Liver (tissue), 9 donors: ENCODE measurements around the gene ABCA1. TPM values are rescaled to one million over a fixed set of nuclear protein-coding genes. Genes with fewer than 3 reads are reported as not detected.
"Not testable (repeated sequence)": the region's sequence is repeated elsewhere in the genome, so short reads cannot be mapped to it uniquely, and the experiment has no call there.

ENCODE experiments used
- DNase-seq: peaks from one replicate; pipeline ENCODE4 v3.0.0-alpha.2; 2017; ENCODE audit warnings: low spot score
- H3K27ac ChIP-seq, 2 donors: one replicate each; pipeline ENCODE4 v1.7.0; 2013; ENCODE audit warnings: inconsistent platforms in 2 of 2, low read length in 2 of 2, control low read depth in 1 of 2, low read depth in 1 of 2, mild to moderate bottlenecking in 1 of 2
- H3K27me3 ChIP-seq, 4 donors: one replicate each; pipeline versions ENCODE4 v1.6.1 to v1.7.0; 2013; ENCODE audit warnings: low read length in 3 of 4, inconsistent platforms in 1 of 4, mild to moderate bottlenecking in 1 of 4, moderate library complexity in 1 of 4; ENCODE audit not compliant: control insufficient read depth in 4 of 4, insufficient read depth in 4 of 4
- H3K36me3 ChIP-seq, 4 donors: one replicate each; pipeline versions ENCODE4 v1.6.1 to v1.7.0; 2013; ENCODE audit warnings: low read length in 3 of 4, mild to moderate bottlenecking in 3 of 4, low read depth in 1 of 4, moderate library complexity in 1 of 4; ENCODE audit not compliant: control insufficient read depth in 4 of 4, insufficient read depth in 3 of 4
- H3K4me1 ChIP-seq, 4 donors: one replicate each; pipeline versions ENCODE4 v1.6.1 to v1.7.0; 2013; ENCODE audit warnings: low read length in 3 of 4, mild to moderate bottlenecking in 3 of 4, moderate library complexity in 1 of 4; ENCODE audit not compliant: control insufficient read depth in 4 of 4, insufficient read depth in 4 of 4
- H3K4me3 ChIP-seq, 3 donors: one replicate each; pipeline versions ENCODE4 v1.6.1 to v1.7.0; 2013; ENCODE audit warnings: low read length in 3 of 3, control low read depth in 1 of 3, low read depth in 1 of 3, mild to moderate bottlenecking in 1 of 3
- H3K9ac ChIP-seq, 2 donors: one replicate each; pipeline ENCODE4 v1.7.0; 2013; ENCODE audit warnings: low read length in 2 of 2, mild to moderate bottlenecking in 2 of 2, moderate library complexity in 2 of 2, control low read depth in 1 of 2, low read depth in 1 of 2
- H3K9me3 ChIP-seq, 4 donors: one replicate each; pipeline versions ENCODE4 v1.6.1 to v1.7.0; 2013; ENCODE audit warnings: low read length in 3 of 4; ENCODE audit not compliant: control insufficient read depth in 4 of 4
- EGR1 ChIP-seq, 2 donors: IDR thresholded peaks; 2 replicates each; pipeline ENCODE4 v1.6.1; 2016 to 2018; ENCODE audit warnings: antibody characterized with exemption in 2 of 2, low read depth in 2 of 2
- FOXA2 ChIP-seq: IDR thresholded peaks from 2 replicates; pipeline ENCODE4 v1.6.1; 2016; ENCODE audit warnings: antibody characterized with exemption
- GABPA ChIP-seq, 2 donors: IDR thresholded peaks in 1 of 2; conservative IDR thresholded peaks in 1 of 2; 2 replicates each; pipeline ENCODE4 v1.6.1; 2016; ENCODE audit warnings: antibody characterized with exemption in 2 of 2, mild to moderate bottlenecking in 1 of 2, moderate library complexity in 1 of 2
- HNF4G ChIP-seq: IDR thresholded peaks from 2 replicates; pipeline ENCODE4 v1.6.1; 2016; ENCODE audit warnings: antibody characterized with exemption
- JUND ChIP-seq, 2 donors: IDR thresholded peaks; 2 replicates each; pipeline ENCODE4 v1.6.1; 2016; ENCODE audit warnings: antibody characterized with exemption in 2 of 2
- NR2F2 ChIP-seq: IDR thresholded peaks from 2 replicates; pipeline ENCODE4 v1.6.1; 2016; ENCODE audit warnings: antibody characterized with exemption
- RAD21 ChIP-seq, 2 donors: IDR thresholded peaks; 2 replicates each; pipeline ENCODE4 v1.6.1; 2016; ENCODE audit warnings: antibody characterized with exemption in 2 of 2, mild to moderate bottlenecking in 2 of 2
- RXRA ChIP-seq, 2 donors: IDR thresholded peaks; 2 replicates each; pipeline ENCODE4 v1.6.1; 2017 to 2018; ENCODE audit warnings: antibody characterized with exemption in 2 of 2, mild to moderate bottlenecking in 1 of 2
- YY1 ChIP-seq: IDR thresholded peaks from 2 replicates; pipeline ENCODE4 v1.6.1; 2016; ENCODE audit warnings: antibody characterized with exemption, mild to moderate bottlenecking
- WGBS: extraction: QIAGEN DNeasy Blood & Tissue Kit; methylation state at CpG from one replicate; pipeline ENCODE4 v1.1.7; 2013; 5-methylcytosine and 5-hydroxymethylcytosine counted together
- polyA plus RNA-seq, 2 donors: library from polyadenylated mRNA; stranded (reverse) in 1 of 2; unstranded in 1 of 2; fragments of 200-250 nt in 1 of 2; fragments of >200 nt in 1 of 2; fragmentation: Nextera tagmentation in 1 of 2; extraction: Ambion mirVana in 1 of 2; gene quantifications; one replicate each; pipeline versions ENCODE4 v1.2.1 to v1.2.3, GENCODE V29; 2013 to 2015
- total RNA-seq, 2 donors: library from RNA; depleted of rRNA; stranded (reverse); fragments of >200 nt; gene quantifications; one replicate each; pipeline ENCODE4 v1.2.3, GENCODE V29; 2014
- TF ChIP-seq, protein P1 (sequence below): IDR thresholded peaks from 2 replicates; pipeline ENCODE4 v1.6.1; 2016; ENCODE audit warnings: antibody characterized with exemption
- TF ChIP-seq, protein P2 (sequence below): IDR thresholded peaks from 2 replicates; pipeline ENCODE4 v1.6.1; 2016; ENCODE audit warnings: antibody characterized with exemption
- TF ChIP-seq, protein P3 (sequence below): IDR thresholded peaks from 2 replicates; pipeline ENCODE4 v1.6.1; 2016; ENCODE audit warnings: antibody characterized with exemption
- TF ChIP-seq, protein P4 (sequence below): IDR thresholded peaks from 2 replicates; pipeline ENCODE4 v1.6.1; 2016; ENCODE audit warnings: antibody characterized with exemption, mild to moderate bottlenecking
- donor health status: healthy.
- donor health status: healthy.
- donor health status: healthy.
- donor health status: healthy.
- donor health status: healthy.

The ABCA1 gene
- total and polyA plus RNA-seq, 4 donors: 15.4 to 223 (median 62.9) TPM

DNA sequence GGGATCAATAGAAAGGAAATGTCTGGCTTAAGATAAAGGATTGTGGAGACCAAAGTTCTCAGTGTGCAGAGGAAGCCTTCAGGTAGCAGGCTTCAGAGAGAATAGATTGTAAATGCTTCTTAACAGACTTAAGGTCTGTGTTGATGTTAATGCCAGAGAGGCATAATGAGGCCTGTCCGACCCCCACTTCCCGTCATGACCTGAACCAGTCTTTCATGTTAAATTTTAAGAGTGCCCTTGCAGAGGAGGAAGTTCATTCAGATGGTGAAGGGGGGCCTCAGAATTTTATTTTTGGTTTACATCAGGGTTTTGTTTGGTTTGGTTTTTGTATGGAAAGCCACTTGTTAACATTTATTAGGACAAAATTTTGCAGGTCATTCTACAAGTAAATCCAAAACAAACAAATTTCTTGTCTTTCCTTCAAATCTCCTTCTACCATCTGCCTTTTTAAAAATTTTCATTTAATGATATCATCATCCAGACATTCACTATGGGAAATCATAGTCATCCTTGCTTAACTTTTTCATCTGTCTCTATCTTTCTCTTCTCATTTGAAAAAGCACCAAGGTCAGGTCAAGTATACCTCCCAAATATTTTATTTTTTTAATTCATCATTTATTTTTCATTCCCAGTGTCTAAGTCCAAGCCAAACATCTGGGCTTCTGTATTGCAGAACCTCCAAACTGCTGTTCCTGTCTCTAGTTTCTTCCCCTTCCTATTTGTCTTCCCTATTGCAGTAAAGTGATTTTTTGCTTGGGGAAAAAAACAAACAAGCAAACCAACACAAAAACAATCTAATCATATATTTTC is 6.9 kb upstream of the ABCA1 start (continued):
- TF ChIP-seq GABPA (IDR thresholded peaks at IDR 0.05 in 1 of 2, conservative IDR thresholded peaks at IDR 0.05 in 1 of 2) (no peak), FOXA2 (no peak), YY1 (no peak)
- TF ChIP-seq, protein P1, sequence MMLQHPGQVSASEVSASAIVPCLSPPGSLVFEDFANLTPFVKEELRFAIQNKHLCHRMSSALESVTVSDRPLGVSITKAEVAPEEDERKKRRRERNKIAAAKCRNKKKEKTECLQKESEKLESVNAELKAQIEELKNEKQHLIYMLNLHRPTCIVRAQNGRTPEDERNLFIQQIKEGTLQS: no peak
- TF ChIP-seq, protein P2, sequence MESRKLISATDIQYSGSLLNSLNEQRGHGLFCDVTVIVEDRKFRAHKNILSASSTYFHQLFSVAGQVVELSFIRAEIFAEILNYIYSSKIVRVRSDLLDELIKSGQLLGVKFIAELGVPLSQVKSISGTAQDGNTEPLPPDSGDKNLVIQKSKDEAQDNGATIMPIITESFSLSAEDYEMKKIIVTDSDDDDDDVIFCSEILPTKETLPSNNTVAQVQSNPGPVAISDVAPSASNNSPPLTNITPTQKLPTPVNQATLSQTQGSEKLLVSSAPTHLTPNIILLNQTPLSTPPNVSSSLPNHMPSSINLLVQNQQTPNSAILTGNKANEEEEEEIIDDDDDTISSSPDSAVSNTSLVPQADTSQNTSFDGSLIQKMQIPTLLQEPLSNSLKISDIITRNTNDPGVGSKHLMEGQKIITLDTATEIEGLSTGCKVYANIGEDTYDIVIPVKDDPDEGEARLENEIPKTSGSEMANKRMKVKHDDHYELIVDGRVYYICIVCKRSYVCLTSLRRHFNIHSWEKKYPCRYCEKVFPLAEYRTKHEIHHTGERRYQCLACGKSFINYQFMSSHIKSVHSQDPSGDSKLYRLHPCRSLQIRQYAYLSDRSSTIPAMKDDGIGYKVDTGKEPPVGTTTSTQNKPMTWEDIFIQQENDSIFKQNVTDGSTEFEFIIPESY: no peak

DNA sequence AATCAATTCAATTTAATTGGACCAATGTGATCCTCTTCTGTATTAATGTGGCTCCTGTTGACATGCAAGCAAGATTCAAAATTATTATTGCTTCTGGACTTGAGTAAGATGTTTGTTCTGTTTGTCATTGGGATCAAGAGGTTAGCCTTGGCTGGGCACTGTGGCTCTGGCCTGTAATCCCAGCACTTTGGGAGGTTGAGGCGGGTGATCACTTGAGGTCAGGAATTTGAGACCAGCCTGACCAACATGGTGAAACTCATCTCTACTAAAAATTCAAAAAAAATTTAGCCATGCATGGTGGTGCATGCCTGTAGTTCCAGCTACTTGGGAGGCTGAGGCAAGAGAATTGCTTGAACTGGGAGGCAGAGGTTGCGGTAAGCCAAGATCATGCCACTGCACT is 5.1 kb upstream of the ABCA1 start:
- H3K36me3 ChIP-seq, H3K27me3 ChIP-seq, H3K4me1 ChIP-seq, DNase-seq, H3K27ac ChIP-seq, H3K4me3 ChIP-seq, H3K9me3 ChIP-seq, H3K9ac ChIP-seq: not testable (repeated sequence)
- 97% methylated on average over 2 of the region's 2 CpGs for whole genome bisulfite sequencing

DNA sequence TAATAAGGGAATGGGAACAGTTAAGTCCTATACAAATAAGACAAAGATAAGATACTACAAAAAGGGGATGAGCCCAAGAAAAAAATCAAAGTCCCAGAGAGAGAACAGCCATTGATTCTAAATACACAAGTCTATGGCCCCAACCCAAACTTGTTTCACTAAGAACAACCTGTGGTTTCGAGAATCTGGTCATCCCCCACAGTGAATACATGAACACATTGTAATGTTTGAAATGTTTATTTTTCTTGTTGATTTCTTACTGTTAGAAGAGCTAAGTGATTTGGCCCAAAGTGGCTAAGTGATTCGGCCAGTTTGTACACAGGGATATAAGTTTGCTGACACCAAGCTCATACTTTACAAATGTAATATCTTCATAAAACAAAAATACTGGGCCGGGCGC is 3.3 kb upstream of the ABCA1 start:
- no peak for TF ChIP-seq HNF4G
- TF ChIP-seq, protein P3, sequence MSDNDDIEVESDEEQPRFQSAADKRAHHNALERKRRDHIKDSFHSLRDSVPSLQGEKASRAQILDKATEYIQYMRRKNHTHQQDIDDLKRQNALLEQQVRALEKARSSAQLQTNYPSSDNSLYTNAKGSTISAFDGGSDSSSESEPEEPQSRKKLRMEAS: no peak
- no peak for TF ChIP-seq RXRA (IDR thresholded peaks at IDR 0.05)
- TF ChIP-seq YY1: no peak
- no peak for TF ChIP-seq RAD21 (IDR thresholded peaks at IDR 0.05)
- TF ChIP-seq FOXA2: no peak
- TF ChIP-seq, protein P4, sequence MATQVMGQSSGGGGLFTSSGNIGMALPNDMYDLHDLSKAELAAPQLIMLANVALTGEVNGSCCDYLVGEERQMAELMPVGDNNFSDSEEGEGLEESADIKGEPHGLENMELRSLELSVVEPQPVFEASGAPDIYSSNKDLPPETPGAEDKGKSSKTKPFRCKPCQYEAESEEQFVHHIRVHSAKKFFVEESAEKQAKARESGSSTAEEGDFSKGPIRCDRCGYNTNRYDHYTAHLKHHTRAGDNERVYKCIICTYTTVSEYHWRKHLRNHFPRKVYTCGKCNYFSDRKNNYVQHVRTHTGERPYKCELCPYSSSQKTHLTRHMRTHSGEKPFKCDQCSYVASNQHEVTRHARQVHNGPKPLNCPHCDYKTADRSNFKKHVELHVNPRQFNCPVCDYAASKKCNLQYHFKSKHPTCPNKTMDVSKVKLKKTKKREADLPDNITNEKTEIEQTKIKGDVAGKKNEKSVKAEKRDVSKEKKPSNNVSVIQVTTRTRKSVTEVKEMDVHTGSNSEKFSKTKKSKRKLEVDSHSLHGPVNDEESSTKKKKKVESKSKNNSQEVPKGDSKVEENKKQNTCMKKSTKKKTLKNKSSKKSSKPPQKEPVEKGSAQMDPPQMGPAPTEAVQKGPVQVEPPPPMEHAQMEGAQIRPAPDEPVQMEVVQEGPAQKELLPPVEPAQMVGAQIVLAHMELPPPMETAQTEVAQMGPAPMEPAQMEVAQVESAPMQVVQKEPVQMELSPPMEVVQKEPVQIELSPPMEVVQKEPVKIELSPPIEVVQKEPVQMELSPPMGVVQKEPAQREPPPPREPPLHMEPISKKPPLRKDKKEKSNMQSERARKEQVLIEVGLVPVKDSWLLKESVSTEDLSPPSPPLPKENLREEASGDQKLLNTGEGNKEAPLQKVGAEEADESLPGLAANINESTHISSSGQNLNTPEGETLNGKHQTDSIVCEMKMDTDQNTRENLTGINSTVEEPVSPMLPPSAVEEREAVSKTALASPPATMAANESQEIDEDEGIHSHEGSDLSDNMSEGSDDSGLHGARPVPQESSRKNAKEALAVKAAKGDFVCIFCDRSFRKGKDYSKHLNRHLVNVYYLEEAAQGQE: no peak
- no peak for TF ChIP-seq EGR1 (IDR thresholded peaks at IDR 0.05; ENCODE audit: low read depth in 2 of 2)
- no peak for TF ChIP-seq JUND (IDR thresholded peaks at IDR 0.05)
- TF ChIP-seq NR2F2: no peak
- DNase-seq: no peak
- no peaks in the 10 kb centered on the region for H3K36me3 ChIP-seq
- H3K27me3 ChIP-seq: no peaks in the 10 kb centered on the region
- H3K9ac ChIP-seq: no peak overlapping the region
- peaks cover 0 to 5% (median 2%) of the 10 kb centered on the region in 4 donors for H3K4me1 ChIP-seq
- no peaks in the 10 kb centered on the region for H3K9me3 ChIP-seq
- WGBS: 81% methylated on average over 4 of the region's 4 CpGs
- H3K4me3 ChIP-seq: no peak overlapping the region
- H3K27ac ChIP-seq: no peak overlapping the region
